GM10266 (cell line): Measurements from ENCODE around the gene TFCP2.

ENCODE experiments used
- DNase-seq: peaks from one replicate; pipeline ENCODE4 v3.0.0; 2012; ENCODE audit errors: extremely low spot score
- TF ChIP-seq, protein P1 (sequence below): IDR thresholded peaks from 2 replicates; pipeline ENCODE4 v1.5.1; 2012; ENCODE audit warnings: mild to moderate bottlenecking, low read depth; ENCODE audit not compliant: control insufficient read depth, insufficient read depth; ENCODE audit errors: missing control alignments

Gene TFCP2

DNA sequence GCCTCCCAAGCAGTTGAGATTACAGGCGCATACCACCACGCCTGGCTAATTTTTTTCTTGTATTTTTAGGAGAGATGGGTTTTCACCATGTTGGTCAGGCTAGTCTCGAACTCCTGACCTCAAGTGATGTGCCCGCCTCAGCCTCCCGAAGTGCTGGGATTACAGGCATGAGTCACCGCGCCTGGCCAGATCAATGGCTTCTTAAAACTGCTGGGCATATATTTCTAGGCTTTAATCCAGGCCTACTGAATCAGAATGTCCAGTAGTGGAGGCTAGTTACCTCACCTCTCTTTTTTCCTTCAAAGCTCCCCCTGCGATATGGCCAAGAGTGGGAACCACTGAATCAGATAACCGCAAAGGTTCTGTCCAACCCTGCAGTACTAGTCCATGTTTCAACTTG lies 27.9 kb upstream of the TFCP2 start:
- DNase-seq, result no peak
- TF ChIP-seq, protein P1, sequence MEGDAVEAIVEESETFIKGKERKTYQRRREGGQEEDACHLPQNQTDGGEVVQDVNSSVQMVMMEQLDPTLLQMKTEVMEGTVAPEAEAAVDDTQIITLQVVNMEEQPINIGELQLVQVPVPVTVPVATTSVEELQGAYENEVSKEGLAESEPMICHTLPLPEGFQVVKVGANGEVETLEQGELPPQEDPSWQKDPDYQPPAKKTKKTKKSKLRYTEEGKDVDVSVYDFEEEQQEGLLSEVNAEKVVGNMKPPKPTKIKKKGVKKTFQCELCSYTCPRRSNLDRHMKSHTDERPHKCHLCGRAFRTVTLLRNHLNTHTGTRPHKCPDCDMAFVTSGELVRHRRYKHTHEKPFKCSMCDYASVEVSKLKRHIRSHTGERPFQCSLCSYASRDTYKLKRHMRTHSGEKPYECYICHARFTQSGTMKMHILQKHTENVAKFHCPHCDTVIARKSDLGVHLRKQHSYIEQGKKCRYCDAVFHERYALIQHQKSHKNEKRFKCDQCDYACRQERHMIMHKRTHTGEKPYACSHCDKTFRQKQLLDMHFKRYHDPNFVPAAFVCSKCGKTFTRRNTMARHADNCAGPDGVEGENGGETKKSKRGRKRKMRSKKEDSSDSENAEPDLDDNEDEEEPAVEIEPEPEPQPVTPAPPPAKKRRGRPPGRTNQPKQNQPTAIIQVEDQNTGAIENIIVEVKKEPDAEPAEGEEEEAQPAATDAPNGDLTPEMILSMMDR, result no peak

DNA sequence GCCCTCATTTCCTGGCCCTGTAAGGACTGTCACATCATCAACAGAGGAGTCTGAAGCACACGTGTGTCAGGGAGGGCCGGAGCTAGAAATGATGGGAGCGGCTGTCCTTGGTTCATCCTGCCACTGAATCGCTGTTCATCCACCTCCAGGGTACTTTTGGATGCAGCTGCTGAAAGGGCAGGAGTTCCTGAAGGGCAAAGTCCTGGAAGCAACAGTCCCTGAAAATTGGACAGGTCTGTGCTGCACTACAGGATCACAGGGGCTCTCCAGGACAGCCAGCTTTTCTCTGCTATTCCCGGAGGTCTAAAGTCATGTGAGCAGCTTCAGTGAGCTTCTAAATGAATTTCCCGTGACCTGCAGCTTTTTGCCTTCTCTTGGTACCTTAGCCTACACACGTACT lies 27.2 kb upstream of the TFCP2 start:
- TF ChIP-seq, protein P1, result no peak
- no peak for DNase-seq

DNA sequence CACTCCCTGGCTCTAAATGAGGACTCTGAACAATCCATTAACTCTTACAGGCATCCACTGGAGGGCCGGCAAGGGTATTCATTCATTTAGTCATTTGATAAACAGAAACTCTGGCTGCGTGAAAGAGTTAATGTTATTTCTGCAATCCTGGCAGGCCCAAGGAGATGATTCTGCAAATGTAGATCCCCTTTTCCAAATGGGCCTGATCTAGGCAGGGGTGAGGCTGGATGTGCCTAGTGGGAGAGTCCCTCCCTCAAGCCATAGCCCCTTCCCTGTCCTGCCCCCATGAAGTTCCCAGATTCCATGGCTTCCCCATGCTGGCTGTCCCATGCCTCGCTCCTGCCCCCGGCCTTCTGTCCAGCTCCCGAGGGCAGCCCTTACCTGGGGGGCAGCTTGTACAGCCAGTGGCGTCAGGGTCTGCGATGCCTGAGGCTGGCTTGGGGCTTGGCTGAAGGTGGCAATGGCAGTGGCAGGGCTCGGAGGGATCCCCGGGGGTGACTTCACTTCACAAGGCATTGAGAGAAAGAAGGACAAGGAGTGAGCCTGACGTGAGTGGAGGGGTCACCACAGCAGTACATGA lies 26.5 kb upstream of the TFCP2 start:
- DNase-seq, result no peak
- TF ChIP-seq, protein P1, result no peak

DNA sequence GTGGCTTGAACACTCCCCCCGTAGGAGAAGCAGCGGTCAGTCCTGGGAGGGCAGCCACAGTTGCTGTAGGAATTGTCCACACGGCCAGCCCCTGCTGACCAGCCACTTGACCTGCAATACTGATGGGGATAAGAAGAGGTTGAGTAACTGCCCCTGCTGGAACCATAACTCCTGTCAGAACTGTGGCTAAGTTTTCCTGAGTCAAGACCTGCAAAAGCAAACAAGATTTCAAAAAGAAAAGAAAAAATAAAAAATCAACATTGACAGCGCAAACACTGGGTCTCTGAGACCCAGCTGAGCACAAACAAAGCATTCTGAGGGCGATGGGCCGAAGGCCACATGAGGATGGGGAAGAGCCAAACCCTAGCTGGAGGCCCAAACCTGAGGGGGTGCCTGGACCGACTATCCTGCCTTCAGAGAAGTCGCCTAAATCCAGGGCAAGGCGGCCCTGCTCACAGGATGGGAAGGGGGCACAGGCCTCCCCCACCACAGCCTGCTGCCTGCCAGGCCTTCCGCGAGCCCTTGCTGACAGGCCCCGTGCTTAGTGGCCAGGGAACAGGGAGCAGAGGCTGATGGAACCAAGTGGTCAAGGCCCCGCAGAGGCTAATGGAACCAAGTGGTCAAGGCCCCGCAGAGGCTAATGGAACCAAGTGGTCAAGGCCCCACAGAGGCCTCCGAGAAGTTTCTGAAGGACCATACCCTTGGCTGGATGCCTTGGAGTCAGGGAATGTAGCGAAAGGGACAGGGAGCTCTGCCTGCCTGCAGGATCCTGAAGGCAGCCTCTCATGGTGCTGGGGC lies 25.8 kb upstream of the TFCP2 start:
- TF ChIP-seq, protein P1, result no peak
- DNase-seq, result no peak

DNA sequence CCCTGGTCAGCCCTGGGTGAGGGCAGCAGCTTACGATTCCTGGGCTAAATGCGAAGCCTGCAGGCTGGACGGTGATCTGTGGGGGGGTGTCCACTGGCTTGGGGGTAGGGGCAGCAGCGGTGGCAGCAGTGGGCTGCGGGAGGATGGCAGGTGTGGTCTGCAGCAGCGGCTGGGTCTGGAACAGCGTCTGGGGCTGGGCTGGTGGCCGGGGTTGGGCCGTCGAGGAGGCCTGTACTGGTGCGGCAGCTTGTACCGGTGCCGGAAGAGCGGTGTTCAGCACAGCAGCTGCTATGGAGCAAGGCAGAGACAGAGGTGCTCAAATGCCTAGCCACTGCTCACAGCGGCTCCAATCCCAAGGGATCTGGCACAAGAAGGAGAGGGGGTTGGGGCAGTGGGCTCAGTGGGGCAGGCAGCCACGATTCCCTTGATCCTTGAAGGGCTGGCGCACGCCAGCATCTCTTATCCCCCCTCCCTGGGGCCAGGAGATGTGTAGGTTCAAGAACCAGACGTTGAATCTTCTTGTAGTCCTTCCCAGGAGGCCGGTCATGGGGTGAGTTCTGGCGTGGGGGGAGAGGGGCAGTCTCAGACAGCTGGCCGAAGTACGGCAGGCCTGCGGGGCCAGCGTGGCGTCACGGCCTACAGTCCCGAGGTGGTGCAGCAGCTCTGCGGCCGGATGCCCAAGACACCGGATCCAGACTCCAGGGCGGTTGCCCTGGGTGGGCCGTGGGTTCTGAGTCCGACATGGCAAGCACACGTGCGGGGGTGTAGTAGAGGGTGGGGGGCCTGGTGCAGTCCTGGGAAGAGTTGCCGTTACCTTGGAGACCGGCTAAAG lies 25.0 kb upstream of the TFCP2 start:
- TF ChIP-seq, protein P1, result no peak
- no peak for DNase-seq

DNA sequence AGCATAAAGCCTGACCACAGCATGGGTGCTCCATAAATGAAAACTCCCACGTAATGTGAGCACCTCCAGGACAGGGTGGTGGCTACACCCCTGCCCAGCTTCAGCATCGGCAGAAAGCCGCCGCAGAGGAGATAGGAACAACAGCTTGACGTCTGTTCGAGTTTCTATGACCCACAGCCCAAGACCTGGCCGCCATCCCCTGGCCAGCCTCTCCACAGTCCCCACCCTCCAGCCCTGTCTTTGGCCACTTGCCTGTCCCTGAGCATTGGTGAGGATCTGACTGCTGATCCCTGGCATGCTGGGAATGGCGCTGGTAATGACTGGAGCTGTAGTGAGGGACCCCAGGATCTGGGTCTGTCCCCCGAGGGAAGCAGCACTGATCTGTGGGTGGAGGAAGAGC lies 23.6 kb upstream of the TFCP2 start:
- DNase-seq, result no peak
- TF ChIP-seq, protein P1, result no peak
